HG03469 (cell line): ENCODE measurements around the gene UTF1.
"Not testable (repeated sequence)": the region's sequence is repeated elsewhere in the genome, so short reads cannot be mapped to it uniquely, and the experiment has no call there.

Experiments used
- ATAC-seq: cut with Tn5 transposase; IDR thresholded peaks from one replicate; pipeline ENCODE4 v1.9.1; 2021; ENCODE audit warnings: mild to moderate bottlenecking, moderate library complexity, moderate number of reproducible peaks; ENCODE audit not compliant: unreplicated experiment

The UTF1 gene

DNA sequence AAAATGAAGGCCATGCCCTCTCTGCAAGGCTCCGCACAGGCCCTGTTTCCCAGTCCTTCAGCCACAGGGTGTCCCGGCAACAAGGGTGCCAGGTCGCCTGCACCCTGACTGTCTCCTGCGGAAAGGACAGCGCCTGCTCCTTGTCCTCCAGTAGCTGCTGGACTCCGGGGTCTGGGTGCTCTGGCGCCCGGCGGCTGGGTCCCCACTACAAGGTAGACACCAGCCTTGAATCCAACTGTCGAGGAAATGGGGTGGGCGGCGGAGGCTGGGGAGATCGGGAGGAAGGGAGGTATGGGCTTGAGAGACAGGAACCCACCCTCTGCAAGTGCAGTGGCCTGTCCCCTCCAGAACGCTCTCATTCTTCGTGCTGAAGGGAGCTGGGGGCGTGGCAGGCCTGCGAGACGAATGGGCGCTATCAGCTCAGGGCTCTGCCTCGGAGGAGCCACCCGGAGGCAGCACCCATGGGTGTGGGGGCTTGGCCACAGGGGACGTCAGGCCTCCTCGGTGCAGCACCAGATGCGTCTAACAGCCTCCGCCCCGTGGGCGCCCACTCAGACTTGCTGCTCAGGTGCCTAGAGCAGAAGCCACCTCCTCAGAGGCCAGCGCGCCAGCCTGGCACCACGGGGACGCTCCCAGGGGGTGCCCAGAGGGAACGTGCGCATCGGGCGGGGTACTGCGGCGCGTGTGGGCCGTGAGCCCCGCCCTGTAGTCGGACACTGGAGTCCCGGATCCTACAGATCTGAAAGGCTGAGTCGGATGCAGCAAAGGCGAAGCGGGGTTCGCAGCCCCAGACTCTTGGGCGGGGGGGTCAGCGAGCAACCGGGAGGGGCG, 31.1 kb downstream of the UTF1 start:
- peak; percentile 38 for ATAC-seq

GRCh38 chr10:133261726-133262325, 31.8 kb downstream of the UTF1 start:
- ATAC-seq, result peak; percentile 27

GRCh38 chr10:133262696-133263095, 32.7 kb downstream of the UTF1 start:
- ATAC-seq, result no peak

DNA sequence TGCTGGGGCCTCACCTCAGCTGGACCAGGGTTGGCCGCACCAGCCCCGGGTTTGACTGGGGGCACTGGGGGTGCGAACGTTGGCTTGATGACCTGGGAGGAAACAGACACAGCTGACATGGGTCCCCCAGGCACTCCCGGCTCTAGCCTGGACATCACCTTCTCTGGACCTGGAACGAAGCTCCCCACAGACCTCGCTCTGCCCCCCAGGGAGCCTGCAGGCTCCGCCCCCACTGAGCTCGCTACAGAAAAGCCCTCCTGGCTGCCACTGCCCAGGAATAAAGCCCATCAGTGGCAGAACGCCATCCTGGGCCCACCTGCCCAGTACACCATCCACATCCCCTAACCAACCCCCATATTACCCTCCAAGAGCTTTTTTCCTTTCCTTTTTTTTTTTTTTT, 33.7 kb downstream of the UTF1 start:
- no peak for ATAC-seq

DNA sequence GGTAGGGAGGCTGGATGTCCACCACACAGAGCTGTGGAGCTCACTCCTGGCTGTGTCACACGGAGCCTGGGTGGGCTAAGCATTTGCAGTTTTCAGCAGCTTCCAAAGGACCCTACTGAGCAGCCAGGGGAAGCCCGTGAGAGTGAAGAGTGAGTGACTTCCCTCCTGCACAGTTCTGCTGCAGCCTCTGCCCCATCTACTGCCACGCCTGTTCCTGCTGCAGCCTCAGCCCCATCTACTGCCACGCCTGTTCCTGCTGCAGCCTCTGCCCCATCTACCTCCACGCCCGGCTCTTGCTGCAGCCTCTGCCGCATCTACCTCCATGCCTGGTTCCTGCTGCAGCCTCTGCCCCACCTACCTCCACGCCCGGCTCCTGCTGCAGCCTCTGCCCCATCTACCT, 34.4 kb downstream of the UTF1 start:
- no peak for ATAC-seq

DNA sequence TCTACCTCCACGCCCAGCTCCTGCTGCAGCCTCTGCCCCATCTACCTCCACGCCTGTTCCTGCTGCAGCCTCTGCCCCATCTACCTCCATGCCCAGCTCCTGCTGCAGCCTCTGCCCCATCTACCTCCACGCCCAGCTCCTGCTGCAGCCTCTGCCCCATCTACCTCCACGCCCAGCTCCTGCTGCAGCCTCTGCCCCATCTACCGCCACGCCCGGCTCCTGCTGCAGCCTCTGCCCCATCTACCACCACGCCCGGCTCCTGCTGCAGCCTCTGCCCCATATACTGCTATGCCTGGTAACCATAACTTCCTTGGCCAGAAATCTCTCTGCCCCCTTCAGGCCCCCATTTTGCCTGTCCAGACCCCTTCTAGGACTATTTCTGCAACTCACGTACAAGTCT, 35.0 kb downstream of the UTF1 start:
- not testable (repeated sequence) for ATAC-seq

DNA sequence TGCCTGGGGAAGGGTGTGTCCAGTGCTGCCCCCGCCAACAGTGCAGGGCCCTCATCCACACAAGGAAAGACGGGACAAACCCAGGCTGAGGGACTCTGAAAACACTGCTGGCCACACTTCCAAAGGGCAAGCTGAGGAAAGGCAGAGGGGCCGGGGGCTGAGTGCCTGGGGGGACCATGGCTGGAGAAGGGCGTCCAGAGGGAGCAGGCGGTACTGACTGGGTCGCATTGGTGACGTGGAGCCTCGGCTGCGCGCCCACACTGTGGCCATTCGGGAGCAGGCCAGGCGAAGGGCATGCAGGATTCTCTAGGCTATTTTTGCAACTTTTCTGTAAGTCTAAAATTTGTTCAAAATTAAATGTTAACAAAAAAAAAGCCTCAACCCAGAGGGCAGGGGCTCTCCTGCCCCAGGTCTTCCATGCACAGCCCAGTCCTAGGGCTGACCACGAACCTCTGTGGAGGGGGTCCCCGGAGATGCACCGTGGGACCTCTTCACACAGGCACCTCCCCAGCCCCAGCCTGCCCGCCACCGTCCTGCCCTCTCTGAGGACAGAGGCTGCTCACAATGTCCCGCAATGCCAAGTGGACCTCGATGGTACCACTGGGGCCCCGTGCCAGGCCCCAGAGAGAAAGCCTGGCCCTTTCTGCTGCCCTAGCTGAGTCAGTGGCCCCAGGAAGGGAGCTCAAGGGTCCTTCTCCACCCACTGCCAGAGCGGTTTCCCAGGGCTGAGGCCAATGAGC, 36.2 kb downstream of the UTF1 start:
- ATAC-seq, result no peak

- no peak for ATAC-seq
These were observed 37.3 kb downstream of the UTF1 start for GRCh38 chr10:133267293-133267692.

GRCh38 chr10:133267829-133268228, 37.8 kb downstream of the UTF1 start:
- no peak for ATAC-seq

DNA sequence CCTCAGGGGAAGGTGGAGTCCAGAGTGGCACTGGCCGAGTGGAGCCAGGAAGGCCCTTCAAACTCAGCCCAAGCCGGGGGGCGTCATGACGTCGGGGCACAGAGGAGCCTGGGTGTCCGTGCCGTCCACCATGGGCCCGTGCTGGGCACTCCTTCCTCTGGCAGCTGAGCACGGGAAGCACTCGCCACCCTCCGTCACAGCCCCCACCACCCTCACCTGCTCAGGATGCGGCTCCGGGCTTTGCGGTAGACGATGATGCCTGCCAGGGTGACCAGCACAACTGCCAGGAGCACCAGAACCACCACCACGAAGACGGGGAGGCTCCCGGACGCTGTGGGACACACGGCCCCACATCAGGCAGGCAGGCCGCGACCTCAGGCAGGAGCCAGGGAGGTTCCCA, 38.5 kb downstream of the UTF1 start:
- ATAC-seq, result no peak

GRCh38 chr10:133269367-133269766, 39.4 kb downstream of the UTF1 start:
- ATAC-seq, result no peak

- ATAC-seq, result no peak
These were observed 40.2 kb downstream of the UTF1 start for GRCh38 chr10:133270204-133270603.

- no peak for ATAC-seq
These were observed 40.8 kb downstream of the UTF1 start for GRCh38 chr10:133270773-133271297.

DNA sequence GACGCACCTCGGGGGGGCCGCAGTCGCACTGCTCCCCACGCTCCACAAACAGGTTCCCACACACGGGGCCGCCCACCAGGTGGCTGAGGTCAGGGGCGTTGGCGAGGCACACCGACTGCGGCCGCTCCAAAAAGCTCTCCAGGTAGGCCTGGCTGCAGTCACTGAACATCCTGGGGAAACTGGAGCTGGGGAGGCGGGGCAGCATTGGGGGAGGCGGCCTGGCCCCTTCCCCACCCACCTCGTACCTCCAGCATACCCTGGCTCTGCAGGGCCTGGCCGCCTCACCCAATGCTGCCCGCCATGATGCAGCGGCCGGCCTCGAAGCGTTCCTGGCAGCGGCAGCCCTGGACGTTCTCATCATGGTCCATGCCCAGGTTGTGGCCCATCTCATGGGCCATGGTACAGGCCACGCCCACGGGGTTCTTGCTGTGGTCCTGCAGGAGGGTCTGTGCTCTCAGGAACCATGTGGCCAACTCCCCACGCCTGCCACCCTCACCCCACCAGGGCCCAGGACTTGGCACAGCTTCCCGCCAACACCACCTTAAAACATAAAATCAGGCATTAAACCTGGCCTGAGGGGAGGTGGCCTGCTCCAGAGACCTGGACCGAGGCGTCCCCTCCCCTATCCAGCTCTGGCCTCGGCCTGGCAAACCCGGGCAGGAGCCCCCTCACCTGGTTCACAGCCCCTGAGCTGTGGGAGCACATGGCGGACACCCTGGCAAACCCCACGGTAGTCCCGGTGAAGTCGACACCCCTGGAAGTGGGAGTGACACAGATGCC, 41.7 kb downstream of the UTF1 start:
- no peak for ATAC-seq

- no peak for ATAC-seq
These were observed 42.4 kb downstream of the UTF1 start for GRCh38 chr10:133272301-133272963.

- no peak for ATAC-seq
These were observed 43.0 kb downstream of the UTF1 start for GRCh38 chr10:133272964-133273420.

- ATAC-seq, result no peak
These were observed 43.6 kb downstream of the UTF1 start for GRCh38 chr10:133273534-133274143.

- peak; percentile 40 for ATAC-seq
These were observed 45.0 kb downstream of the UTF1 start for GRCh38 chr10:133274751-133275683.

- no peak for ATAC-seq
These were observed 45.7 kb downstream of the UTF1 start for GRCh38 chr10:133275684-133276092.
